DMS114 treated with DMSO at 0.1 percent for 48 hours (cell line): ENCODE measurements around the gene MAD1L1.
"Not testable (repeated sequence)": the region's sequence is repeated elsewhere in the genome, so short reads cannot be mapped to it uniquely, and the experiment has no call there.

Experiments
- DNase-seq: peaks from one replicate; lab custom pipeline; 2025; ENCODE audit not compliant: unreplicated experiment; lab: John Stamatoyannopoulos, UW

Gene MAD1L1

DNA sequence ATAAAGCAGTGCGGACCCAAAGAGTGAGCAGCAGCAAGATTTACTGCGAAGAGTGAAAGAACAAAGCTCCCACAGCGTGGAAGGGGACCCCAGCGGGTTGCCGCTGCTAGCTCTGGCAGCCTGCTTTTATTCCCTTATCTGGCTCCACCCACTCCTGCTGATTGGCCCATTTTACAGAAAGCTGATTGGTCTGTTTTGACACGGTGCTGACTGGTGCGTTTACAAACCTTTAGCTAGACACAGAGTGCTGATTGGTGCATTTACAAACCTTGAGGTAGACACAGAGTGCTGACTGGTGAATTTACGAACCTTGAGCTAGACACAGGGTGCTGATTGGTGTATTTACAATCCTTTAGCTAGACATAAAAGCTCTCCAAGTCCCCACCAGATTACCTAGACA is 256.2 kb downstream of the MAD1L1 start:
- not testable (repeated sequence) for DNase-seq

DNA sequence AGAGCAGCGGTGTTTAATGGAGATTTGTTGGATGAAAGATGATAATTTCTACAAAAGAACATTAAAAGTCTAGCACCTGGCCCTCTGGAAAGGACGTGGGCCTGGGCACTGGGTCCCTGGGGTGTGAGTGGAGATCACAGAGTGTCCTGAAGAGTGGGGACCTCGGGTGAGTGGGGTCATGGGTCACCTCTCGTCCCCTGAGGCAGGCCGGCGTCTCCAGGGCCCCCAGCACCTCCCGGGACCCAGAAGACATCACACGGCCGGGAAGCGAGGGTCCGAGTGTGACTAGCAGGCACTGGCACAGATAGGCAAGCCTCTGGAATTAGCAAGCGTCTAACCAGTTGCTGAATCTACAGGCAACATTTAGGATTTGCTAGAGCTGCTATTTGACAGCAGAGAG is 257.2 kb downstream of the MAD1L1 start:
- DNase-seq = no peak

DNA sequence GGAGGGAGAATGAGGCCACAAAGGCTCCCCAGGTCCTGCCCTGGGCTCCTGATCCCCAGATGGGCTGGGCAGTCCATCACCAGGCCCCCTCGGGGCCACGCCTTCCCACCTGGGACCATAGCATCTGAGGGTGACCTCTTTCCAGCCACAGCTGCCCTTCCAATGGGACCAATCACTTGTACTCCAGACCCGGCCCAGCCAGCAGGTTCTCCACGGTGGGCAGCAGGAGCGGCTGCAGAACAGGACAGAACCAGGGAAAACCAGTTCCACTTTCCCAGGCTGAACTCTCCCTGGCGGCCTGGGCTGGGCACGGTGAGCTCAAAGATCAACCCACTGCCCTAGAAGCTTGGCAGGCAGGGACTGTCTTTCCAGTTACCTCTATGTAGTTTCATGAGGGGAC is 257.6 kb downstream of the MAD1L1 start:
- no peak for DNase-seq

DNA sequence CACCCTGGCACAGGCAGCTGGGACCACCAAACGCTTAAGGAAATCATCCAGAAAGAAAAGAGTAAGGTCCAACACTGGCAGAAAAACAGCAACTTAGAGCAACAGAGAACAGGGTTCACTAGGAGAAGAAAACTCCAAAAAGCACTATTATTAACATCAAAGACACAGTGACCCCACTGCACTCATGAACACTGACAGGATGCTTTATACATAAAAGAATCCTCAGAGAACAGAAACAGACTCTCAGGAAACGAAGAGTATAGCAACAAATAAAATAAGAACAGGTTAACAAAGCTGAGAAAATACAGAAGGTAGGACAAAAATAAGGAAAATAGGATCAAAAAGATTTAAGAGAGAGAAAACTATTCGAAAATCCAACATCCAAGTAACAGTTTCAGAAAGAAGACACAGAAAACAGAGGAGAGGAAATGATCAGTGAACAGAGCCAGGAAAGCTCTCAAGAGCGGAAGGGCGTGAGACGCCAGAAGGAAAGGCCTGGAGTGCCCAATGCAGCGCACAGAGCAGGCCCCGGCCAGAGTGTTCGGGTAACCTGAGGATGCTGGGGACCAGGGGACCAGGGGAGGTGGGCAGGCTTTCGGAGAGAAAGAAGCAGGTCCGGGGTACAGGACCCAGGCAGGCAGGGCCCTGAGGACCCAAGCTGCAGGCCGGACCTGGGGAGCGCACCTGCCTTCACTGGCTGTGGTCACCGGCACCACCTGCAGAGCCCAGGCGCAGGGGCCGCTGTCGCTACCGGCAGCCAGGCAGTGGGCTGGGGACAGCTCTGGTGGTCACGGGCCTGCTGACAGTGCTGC is 258.2 kb downstream of the MAD1L1 start:
- DNase-seq = no peak

DNA sequence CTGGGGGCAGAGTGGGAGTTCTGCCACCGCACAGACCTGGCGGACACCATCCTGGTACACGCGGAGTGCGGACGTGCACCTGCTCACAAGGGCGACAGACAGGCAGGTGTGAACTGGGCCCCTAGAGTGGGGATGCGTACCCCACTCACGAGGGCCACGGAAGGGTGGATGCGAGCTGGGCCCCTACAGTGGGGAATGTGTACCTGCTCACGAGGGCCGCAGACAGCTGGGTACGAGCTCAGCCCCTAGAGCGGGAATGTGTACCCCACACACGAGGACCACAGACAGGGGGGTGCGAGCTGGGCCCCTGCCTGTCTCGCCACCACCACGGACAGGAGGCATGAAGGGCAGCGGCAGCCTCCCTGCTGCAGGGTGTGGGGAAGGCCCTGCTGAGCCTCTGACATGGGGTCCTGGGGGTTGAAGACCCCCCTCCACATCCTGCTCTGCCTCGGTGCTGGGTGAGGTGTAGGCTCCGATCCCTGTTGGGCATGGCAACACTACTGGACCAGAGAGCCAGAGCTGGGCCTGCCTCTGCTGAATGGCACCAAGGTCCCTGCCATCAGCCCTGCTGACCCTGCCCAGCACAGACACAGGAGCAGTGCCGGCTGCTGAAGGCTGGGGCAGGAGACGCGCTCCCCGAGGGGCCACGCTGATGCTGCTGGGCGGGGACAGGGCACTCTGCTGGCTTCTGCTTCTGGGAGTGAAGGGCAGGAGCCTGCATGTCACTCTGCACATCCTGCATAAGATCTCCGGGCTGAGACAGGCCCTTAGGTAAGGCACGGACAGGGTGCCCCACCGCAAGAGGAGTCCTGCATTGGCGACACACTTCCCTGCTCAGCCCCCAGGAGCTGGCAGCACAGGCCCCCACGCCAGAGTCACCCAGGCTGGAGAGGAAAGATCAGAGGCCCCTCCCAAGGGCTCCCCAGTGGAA is 259.2 kb downstream of the MAD1L1 start:
- DNase-seq = no peak

DNA sequence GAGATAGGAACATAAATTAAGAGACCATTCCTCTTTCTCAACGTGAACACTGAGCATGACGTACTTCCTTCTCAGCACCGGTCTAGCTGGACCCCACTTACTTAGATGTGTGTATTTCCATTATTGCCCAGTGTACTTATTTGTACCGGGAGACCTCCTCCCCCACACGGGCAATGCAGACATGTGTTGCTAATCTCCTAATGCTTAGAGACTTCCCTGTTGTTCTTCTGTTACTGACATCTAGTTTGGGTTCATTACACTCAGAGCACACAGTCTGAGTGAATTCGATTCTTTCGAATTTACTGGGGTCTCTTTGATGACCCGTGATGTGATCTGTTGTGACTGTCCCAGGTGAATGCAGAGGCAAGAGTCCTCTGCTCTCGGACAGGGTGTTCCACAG is 260.0 kb downstream of the MAD1L1 start:
- DNase-seq = no peak

DNA sequence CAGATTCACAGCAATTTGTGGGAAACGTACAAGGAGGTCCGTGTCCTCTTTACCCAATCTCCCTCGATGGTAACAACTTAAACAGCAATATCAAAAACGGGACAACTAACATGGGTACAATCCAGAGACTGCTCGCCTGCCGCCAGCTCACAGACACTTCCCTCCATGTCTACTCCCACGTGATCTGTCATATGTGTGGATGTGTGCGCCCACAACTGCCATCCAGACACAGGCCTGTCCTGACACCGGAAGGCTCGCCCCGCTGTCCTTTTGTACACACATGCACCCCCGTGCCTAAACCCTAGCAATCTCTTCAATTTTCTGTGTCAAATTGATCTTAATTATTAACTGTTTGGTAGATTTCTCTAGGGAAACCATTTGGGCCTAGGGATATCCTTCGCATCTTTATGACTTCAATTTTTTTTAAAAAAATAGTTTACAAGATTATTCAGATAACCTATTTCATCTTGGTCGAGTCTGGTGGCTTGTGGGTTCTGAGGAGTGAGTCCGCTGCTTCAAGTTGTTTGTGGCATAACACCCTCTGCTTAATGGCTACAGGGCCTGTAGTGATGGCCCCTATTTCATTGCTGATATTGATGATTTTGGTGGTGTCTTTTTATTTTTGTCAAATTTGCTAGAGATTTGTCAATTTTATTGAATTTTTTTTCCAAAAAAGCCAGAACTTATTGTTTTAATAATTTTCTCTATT is 260.6 kb downstream of the MAD1L1 start:
- DNase-seq = no peak

DNA sequence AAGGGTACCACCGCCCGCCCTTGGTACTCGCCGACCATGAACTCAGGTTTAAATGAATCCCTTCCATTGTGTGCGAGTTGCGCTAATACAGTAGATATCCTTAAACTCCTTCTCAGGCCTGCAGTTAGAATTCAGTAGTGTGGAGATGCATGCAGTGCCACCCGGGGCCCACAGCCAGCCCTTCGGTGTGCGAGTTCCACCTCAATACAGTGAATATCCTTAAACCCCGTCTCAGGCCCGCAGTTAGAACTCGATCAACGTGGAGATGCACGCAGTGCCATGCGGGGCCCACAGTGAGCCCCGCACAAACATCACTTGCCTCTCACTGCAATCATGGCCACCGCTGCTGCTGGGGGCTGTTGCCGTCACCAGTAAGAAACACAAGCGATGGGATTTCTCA is 261.9 kb downstream of the MAD1L1 start:
- DNase-seq = no peak

DNA sequence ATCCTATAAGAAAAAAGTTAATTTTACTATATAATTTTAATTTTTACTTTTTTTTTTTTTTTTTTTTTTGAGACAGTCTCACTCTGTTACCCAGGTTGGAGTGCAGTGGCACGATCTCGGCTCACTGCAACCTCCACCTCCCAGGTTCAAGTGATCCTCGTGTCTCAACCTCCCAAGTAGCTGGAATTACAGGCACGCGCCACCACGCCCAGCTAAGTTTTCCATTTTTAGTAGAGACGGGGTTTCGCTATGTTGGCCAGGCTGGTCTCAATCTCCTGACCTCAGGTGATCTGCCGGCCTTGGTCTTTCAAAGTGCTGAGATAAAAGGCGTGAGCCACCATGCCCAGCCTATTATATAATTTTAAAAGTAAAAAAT is 262.5 kb downstream of the MAD1L1 start:
- DNase-seq = not testable (repeated sequence)

DNA sequence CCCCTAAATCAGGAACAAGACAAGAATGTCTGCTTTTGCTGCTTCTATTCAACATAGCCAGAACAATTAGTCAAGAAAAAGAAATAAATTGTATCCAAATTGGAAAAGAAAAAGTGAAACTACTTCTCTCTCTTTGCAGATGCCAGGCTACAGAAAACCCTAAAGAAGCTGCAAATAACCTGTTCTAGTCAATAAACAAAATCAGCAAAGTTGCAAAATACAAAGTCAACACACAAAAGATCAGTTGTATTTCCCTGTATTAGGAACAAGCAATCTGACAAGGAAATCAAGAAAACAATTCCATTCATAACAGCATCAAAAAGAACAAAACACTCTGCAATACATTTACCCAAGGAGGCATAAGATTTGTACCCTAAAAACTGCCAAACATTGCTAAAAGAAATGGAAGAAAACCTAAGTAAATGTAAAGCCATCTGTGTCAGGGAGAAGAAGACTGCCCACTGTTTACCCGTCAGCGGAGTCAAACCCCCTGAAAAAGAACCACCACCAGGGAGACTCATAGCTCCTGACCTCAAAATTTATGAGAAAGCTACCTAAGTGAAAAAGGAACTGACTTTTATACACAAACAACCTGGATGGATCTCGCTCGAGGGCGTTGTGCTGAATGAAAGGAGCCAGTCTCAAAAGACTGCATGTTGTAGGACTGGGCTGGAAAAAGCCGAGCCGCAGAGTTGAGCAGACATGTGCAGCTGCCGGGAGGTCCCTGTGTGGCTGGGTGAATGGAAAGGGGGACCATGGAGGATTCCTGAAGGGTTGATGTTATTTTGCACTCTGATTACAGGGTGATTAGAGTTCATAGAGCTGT is 263.1 kb downstream of the MAD1L1 start:
- no peak for DNase-seq

DNA sequence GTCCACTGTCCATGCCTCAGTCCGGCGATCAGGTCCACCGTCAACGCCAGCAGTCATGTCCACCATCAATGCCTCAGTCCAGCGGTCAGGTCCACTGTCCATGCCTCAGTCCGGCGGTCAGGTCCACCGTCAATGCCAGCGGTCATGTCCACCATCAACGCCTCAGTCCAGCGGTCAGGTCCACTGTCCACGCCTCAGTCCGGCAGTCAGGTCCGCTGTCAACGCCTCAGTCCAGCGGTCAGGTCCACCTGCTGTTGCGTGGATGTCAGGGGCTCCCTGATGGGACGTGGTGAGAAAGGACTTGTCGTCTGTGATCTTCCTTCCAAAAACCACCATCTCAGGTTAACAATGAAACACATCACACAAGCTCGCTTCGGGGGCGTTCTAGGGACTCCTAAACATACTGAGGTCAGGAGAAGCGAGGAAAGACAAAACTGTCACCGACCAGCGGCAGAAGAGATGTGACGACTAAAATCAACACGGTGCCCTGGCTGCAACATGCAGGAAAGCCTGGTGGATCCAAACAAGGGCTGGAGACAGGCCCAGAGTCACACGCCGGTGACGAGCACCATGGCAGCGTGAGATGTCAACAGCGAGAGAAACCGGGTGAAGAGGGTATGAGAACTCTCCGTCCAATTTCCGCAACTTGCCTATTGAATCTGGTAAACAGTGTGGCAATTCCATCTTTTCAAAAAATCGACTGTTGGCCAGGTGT is 264.2 kb downstream of the MAD1L1 start:
- no peak for DNase-seq

DNA sequence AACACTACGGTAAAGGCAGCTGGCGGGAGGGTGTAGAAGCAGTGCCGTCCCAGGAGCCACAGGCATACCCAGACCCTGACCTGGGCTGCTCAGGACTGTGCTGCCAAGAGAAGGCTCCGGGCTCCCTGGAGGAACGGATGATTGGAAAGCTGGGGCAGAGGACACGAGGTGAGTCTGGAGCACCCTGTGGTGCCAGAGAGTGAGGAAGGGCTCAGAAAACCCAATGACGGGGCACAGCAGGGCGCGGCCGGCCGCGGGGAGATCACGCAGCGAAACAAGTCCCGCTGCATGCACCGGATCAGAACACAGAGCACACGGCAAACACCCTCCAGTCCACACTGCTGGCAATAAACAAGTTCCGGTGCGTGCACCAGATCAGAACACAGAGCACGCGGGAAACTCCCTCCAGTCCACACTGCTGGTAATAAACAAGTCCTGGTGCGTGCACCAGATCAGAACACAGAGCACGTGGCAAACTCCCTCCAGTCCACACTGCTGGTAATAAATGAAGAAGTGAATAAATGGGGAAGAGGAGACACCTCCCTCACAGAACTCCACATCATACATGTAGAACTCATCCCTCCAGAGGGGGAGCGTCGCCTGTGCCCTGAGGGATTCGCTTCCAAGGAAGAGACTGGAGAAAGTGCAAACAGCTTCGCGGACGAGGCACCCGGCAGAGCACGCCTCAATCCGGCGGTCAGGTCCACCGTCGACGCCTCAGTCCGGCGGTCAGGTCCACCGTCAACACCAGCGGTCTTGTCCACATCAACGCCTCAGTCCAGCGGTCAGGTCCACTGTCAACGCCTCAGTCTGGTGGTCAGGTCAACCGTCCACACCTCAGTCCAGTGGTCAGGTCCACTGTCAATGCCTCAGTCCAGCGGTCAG is 265.0 kb downstream of the MAD1L1 start:
- no peak for DNase-seq

DNA sequence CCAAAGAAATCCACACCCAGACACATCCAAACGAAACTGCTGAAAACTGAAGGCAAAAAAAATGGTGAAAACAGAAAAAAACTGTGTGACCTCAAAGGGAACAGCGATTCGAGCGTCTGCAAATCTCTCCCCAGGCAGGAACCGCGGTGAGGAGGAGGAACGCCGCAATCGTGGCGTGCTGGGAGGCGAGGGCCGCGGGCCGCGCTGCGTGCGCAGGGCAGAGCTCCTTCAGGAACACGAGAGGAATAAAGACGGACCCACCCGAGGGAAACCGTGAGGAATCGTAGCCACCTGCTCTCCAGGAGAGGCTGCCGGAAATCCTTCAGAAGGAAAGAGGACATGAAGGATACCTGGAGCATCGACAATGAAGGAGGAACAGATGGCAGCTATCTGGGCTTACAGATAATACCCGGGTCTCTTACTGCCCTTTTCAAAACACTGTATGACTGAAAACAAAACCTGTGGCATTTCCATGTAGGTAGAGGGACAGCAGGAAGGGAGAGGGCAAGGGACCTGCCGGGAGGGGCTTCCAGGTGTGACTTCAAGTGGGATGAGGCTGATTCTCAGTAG is 266.0 kb downstream of the MAD1L1 start:
- DNase-seq = no peak

DNA sequence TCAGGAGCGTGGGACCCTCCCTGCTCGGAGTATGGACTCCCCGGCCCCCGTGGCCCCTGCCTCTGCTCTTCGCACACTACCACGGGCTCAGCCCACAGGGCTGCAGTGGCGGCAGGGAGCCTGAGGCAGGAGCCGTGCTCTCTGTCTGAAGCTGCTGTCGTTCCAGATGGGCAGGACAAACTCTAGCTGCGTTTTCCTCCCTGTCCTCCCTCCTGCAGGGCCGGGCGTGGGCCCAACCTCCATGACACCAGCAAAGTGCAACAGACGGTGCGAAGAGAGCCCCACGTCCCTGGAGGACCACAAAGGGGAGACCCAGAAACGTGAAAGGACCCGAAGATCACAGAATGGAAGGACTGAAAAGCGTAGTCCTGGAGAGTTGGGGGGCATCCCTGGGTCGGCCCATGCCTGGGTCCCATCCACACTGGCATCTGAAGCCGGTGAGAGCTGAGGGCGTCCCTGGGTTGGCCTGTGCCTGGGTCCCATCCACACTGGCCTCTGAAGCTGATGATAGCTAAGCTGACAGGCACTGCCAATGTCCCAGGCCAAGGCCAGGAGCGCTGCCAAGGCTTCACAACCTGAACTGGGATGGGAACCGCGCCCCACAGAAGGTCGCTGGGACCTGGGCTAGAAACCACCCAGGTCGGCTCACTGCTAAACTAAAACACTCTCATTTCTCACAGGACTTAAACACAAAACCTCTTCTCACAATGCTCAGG is 267.0 kb downstream of the MAD1L1 start:
- DNase-seq = no peak

DNA sequence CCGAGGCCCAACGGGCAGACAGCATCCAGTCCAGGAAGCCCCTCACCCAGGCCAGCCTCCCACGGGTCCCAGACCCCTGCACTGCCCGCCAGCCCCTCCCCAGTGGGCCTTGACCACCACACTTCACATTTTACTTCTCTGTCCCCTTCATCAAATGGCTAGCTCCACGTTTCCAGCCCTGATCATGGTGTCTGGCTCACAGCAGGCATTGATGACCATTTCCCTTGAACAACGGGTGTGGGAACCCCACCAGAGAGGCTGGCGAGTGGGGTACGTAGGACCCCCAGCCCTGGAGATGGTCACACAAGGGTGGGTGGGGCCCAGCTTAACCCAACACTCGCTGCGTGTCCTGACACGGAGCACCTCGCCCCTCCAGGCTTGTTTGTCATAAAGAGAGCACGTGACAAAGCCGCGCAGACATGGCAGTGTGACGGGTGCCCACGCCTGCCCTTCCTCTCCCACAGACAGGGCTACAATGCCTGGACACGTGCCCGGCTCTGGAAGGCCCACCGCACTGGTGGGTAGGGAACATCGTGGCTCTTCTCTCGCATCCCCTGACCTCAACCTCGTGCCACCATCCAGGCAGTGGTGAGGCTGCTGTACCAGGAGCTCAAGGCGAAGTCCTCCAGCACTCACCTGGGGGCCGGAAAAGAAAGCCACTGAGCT is 267.7 kb downstream of the MAD1L1 start:
- DNase-seq = no peak

DNA sequence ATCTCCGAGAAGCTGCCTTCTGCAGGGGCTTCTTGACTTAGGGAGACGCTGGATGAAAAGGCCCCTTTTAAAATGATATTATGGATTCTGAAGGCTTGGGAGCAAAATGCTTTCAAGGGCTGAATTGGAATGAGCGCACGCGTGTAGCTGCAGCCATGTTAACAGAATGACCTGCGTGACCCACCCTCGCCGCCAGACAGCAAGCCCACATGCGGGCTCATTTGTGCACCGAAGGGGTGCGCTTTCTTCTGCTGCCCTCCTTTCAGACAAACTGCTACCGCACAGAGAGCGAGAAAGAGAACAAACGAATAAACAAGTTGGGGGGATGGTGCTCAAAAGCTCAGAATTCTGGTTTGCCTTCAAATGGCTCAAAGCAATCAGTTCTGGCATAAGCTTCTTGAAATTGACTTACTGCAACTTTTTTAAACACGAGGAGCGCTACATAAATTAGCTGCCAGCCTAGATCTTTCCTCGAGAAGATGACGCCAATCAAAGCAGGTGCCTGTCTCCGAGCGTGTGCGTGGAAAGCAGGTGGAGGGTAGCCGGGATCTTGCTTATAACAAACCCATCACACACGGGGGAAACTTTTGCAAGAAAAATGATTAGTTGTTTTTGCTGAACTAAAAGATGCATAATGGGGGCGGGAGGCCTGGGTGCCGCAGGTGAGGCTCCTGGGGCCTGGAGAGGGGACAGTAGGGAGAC is 268.4 kb downstream of the MAD1L1 start:
- no peak for DNase-seq

DNA sequence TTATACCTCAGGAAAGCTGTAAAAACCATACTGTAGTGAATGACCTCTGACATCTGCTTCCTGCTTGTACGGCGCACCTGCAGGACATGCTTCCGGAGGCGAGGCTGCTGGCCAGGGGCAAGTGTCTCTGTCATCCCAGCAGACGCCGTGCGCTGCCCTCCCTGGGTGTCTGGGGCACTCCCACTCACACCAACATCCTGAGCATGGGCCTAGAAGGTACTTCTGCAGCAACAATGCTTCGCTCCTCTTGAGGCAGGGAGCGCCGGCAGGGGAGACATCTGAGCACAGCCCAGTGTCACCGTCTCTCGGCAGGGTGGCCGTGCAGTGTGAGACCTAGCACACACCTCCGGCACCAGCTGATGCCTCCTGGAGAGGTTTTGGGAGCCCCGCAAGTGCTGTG is 269.2 kb downstream of the MAD1L1 start:
- no peak for DNase-seq
